ENCODE results near the gene MKNK1. TPM values are rescaled to one million over a fixed set of nuclear protein-coding genes. Genes with fewer than 3 reads are reported as not detected.

The MKNK1 gene
- total and polyA plus RNA-seq, 2 donors (not counting 1 experiment from before 2014, with no cell fraction given), result 51.0 to 73.0 TPM

DNA sequence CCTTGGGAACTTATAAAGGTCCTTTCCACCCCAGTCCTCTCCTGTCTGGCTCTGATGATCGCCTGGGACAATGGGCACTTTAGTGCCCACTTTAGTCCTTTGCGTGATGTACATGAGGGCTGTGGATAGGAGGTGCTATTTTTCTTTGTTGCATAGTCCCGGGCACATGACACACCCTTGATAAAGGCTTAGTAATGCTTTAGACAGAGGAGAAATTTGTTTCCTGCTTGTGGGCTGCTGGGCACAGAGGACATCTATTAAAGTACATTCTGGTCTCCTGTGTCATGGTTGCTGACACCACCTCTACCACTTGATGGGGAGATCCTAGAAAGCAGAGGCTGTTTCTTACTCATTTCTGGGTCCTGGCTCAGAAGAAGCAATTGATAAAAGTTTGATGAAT lies 47.2 kb downstream of the MKNK1 start:
- TF ChIP-seq, protein P1, sequence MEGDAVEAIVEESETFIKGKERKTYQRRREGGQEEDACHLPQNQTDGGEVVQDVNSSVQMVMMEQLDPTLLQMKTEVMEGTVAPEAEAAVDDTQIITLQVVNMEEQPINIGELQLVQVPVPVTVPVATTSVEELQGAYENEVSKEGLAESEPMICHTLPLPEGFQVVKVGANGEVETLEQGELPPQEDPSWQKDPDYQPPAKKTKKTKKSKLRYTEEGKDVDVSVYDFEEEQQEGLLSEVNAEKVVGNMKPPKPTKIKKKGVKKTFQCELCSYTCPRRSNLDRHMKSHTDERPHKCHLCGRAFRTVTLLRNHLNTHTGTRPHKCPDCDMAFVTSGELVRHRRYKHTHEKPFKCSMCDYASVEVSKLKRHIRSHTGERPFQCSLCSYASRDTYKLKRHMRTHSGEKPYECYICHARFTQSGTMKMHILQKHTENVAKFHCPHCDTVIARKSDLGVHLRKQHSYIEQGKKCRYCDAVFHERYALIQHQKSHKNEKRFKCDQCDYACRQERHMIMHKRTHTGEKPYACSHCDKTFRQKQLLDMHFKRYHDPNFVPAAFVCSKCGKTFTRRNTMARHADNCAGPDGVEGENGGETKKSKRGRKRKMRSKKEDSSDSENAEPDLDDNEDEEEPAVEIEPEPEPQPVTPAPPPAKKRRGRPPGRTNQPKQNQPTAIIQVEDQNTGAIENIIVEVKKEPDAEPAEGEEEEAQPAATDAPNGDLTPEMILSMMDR (IDR thresholded peaks at IDR 0.05), result no peak
- no peak for TF ChIP-seq EZH2 (IDR thresholded peaks at IDR 0.05; ENCODE audit: borderline replicate concordance, insufficient read depth, low read depth, low read length, poor library complexity, severe bottlenecking)
- no peak overlapping the region for H3K27ac Mint-ChIP-seq
- no peak for ATAC-seq (ENCODE audit: low read depth)

DNA sequence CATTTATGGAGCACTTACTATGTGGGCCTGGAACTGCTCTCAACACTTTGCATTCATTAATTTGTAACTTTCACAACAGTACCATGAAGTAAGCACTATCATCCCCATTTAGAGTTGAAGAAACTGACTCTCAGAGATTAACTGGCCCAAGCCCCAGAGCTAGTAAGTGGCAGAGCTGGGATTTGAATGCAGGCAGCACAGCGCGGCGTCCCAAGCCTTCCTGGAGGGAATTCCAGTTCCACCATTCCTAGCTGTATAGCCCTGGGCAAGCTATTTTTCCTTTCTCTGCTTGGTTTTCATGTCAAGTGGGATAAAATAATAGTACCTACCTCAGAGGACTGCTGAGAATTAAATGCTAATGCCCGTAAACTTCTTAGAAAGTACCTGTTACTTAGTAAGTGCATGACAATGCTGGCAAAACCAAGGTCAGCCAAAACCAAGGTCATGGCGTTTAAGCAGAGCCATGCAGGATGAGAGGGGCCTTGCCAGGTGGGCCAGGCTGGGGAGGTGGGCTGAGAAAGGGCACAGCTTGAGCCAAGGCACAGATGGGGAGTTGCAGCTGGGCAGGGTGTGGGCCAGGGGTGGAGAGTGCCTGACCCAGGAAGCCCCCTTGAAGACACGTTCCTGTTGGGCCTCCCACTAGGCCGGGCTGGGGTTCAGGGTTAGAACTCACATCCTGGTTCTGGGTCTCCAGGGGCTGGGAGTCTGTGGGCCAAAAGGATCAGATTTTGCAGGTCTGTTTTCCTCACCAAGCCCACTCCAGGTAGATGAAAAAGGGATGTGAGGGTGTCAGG lies 48.0 kb downstream of the MKNK1 start:
- H2AFZ ChIP-seq (ENCODE audit: insufficient read depth, low read depth, low read length, poor library complexity, severe bottlenecking), result no peak overlapping the region
- H3K4me1 ChIP-seq (ENCODE audit: control insufficient read depth in 2 of 2, insufficient read depth in 2 of 2, low read length in 2 of 2), result no peaks in the 10 kb centered on the region
- no peaks in the 10 kb centered on the region for H4K20me1 ChIP-seq (ENCODE audit: control insufficient read depth, insufficient read depth, low read length, poor library complexity, severe bottlenecking)
- ATAC-seq (ENCODE audit: low read depth) (no peak), DNase-seq (no peak)
- peaks cover 0 to 5% (median 0%) of the 10 kb centered on the region in 4 experiments for H3K27me3 ChIP-seq (replicated peaks in 1 of 4; ENCODE audit: control extremely low read depth in 1 of 4, control insufficient read depth in 3 of 4, insufficient read depth in 4 of 4, low read length in 3 of 4)
- no peak overlapping the region for H3K27ac ChIP-seq (ENCODE audit: low read length in 2 of 2)
- CTCF ChIA-PET, result interaction anchor here (0.7 kb wide), 2 partner anchors 11 to 105 kb away, joined by 3 read pairs; no protein-coding TSS in a partner anchor
- peaks cover 0 to 8% of the 10 kb centered on the region in 2 experiments for H3K36me3 ChIP-seq (replicated peaks in 1 of 2; ENCODE audit: control extremely low read depth in 1 of 2, control insufficient read depth in 1 of 2, extremely low read depth in 1 of 2, insufficient read depth in 2 of 2, low read length in 1 of 2)
- no peaks in the 10 kb centered on the region for H3K79me2 ChIP-seq (ENCODE audit: control insufficient read depth, insufficient read depth, low read length)
- H3K4me2 ChIP-seq (replicated peaks; ENCODE audit: low read depth, low read length, poor library complexity, severe bottlenecking), result no peak overlapping the region
- no peak overlapping the region for H3K4me3 Mint-ChIP-seq
- no peaks in the 10 kb centered on the region for H3K9me3 Mint-ChIP-seq (ENCODE audit: insufficient read depth)
- H3K27ac Mint-ChIP-seq, result no peak overlapping the region
- no peak overlapping the region for H3K4me3 ChIP-seq (ENCODE audit: control extremely low read depth in 1 of 5, extremely low read depth in 1 of 5, insufficient read depth in 1 of 5, low read depth in 2 of 5, low read length in 4 of 5)
- no peak overlapping the region for H3K9ac ChIP-seq (ENCODE audit: low read length)
- WGBS (ENCODE audit: insufficient coverage), result 94% methylated on average over 4 of the region's 7 CpGs
- intact Hi-C loops (cut with micrococcal nuclease), result no loop called here
- H3K27me3 Mint-ChIP-seq, result peaks cover 6% of the 10 kb centered on the region
- TF ChIP-seq, protein P1 (IDR thresholded peaks at IDR 0.05), result no peak
- TF ChIP-seq EZH2 (IDR thresholded peaks at IDR 0.05; ENCODE audit: borderline replicate concordance, insufficient read depth, low read depth, low read length, poor library complexity, severe bottlenecking), result no peak
- no peaks in the 10 kb centered on the region for H3K9me3 ChIP-seq (ENCODE audit: control extremely low read depth in 1 of 3, control insufficient read depth in 2 of 3, insufficient read depth in 1 of 3, low read length in 2 of 3)
- no peaks in the 10 kb centered on the region for H3K4me1 Mint-ChIP-seq
- POLR2A ChIA-PET, result no interaction called here

More for the DNA sequence above, 47.2 kb downstream of the MKNK1 start:
- ChIA-PET CTCF (no interaction called here), POLR2A (no interaction called here)
- Mint-ChIP-seq H3K4me1 (no peaks in the 10 kb centered on the region), H3K9me3 (ENCODE audit: insufficient read depth) (no peaks in the 10 kb centered on the region), H3K4me3 (no peak overlapping the region), H3K27me3 (peaks cover 6% of the 10 kb centered on the region)
- Histone ChIP-seq H3K27me3 (replicated peaks in 1 of 4; ENCODE audit: control extremely low read depth in 1 of 4, control insufficient read depth in 3 of 4, insufficient read depth in 4 of 4, low read length in 3 of 4) (peaks cover 0 to under 1% (median 0%) of the 10 kb centered on the region in 4 experiments), H2AFZ (ENCODE audit: insufficient read depth, low read depth, low read length, poor library complexity, severe bottlenecking) (no peak overlapping the region), H3K4me2 (replicated peaks; ENCODE audit: low read depth, low read length, poor library complexity, severe bottlenecking) (no peak overlapping the region), H3K9me3 (ENCODE audit: control extremely low read depth in 1 of 3, control insufficient read depth in 2 of 3, insufficient read depth in 1 of 3, low read length in 2 of 3) (no peaks in the 10 kb centered on the region), H3K4me1 (ENCODE audit: control insufficient read depth in 2 of 2, insufficient read depth in 2 of 2, low read length in 2 of 2) (no peaks in the 10 kb centered on the region), H3K4me3 (ENCODE audit: control extremely low read depth in 1 of 5, extremely low read depth in 1 of 5, insufficient read depth in 1 of 5, low read depth in 2 of 5, low read length in 4 of 5) (no peak overlapping the region), H3K9ac (ENCODE audit: low read length) (no peak overlapping the region), H3K36me3 (replicated peaks in 1 of 2; ENCODE audit: control extremely low read depth in 1 of 2, control insufficient read depth in 1 of 2, extremely low read depth in 1 of 2, insufficient read depth in 2 of 2, low read length in 1 of 2) (peaks cover 0 to 16% of the 10 kb centered on the region in 2 experiments), H4K20me1 (ENCODE audit: control insufficient read depth, insufficient read depth, low read length, poor library complexity, severe bottlenecking) (no peaks in the 10 kb centered on the region), H3K79me2 (ENCODE audit: control insufficient read depth, insufficient read depth, low read length) (no peaks in the 10 kb centered on the region), H3K27ac (ENCODE audit: low read length in 2 of 2) (no peak overlapping the region)
- no peak for DNase-seq
- intact Hi-C loops (cut with micrococcal nuclease), result no loop called here
- 33% methylated on average over 1 of the region's 3 CpGs for WGBS (ENCODE audit: insufficient coverage)
